Omental fat pad (tissue), 4 donors: ENCODE results near the gene ZNF700. TPM values are rescaled to one million over a fixed set of nuclear protein-coding genes. Genes with fewer than 3 reads are reported as not detected.
"Not testable (repeated sequence)": the region's sequence is repeated elsewhere in the genome, so short reads cannot be mapped to it uniquely, and the experiment has no call there.

Experiments
- ATAC-seq: fragments of 150-250 bp; one replicate; pipeline ENCODE4 v1.9.1; 2016; ENCODE audit warnings: mild to moderate bottlenecking, moderate library complexity; ENCODE audit not compliant: low FRiP score
- DNase-seq: peaks from one replicate; pipeline ENCODE4 v3.0.0-alpha.2; 2019; ENCODE audit warnings: low spot score
- total RNA-seq, 4 donors: library from RNA; depleted of rRNA; stranded (reverse); fragments of >200 nt; gene quantifications; one replicate each; pipeline ENCODE4 v1.1.0, GENCODE V29; 2016
- TF ChIP-seq, protein P1 (sequence below), 3 donors: fragments of 450-650 bp; IDR thresholded peaks; one replicate each; pipeline ENCODE4 v1.5.1; 2016 to 2017; ENCODE audit warnings: antibody characterized with exemption in 3 of 3, mild to moderate bottlenecking in 3 of 3, moderate library complexity in 2 of 3

Gene ZNF700
- total RNA-seq, 4 donors from 2014 or later = 8.3 to 26.5 (median 10.4) TPM

DNA sequence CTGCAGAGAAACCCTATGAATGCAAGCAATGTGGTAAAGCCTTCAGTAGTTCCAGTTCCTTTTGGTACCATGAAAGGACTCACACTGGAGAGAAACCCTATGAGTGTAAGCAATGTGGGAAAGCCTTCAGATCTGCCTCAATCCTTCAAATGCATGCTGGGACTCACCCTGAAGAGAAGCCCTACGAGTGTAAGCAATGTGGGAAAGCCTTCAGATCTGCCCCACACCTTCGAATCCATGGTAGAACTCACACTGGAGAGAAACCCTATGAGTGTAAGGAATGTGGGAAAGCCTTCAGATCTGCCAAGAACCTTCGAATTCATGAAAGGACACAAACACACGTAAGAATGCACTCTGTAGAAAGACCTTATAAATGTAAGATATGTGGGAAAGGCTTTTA, 54.6 kb downstream of the ZNF700 start:
- TF ChIP-seq, protein P1, sequence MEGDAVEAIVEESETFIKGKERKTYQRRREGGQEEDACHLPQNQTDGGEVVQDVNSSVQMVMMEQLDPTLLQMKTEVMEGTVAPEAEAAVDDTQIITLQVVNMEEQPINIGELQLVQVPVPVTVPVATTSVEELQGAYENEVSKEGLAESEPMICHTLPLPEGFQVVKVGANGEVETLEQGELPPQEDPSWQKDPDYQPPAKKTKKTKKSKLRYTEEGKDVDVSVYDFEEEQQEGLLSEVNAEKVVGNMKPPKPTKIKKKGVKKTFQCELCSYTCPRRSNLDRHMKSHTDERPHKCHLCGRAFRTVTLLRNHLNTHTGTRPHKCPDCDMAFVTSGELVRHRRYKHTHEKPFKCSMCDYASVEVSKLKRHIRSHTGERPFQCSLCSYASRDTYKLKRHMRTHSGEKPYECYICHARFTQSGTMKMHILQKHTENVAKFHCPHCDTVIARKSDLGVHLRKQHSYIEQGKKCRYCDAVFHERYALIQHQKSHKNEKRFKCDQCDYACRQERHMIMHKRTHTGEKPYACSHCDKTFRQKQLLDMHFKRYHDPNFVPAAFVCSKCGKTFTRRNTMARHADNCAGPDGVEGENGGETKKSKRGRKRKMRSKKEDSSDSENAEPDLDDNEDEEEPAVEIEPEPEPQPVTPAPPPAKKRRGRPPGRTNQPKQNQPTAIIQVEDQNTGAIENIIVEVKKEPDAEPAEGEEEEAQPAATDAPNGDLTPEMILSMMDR (IDR thresholded peaks at IDR 0.05) = no peak
- DNase-seq = no peak
- no peak for ATAC-seq

- no peak for ATAC-seq
- TF ChIP-seq, protein P1 (IDR thresholded peaks at IDR 0.05) = no peak
- no peak for DNase-seq
Observed at GRCh38 chr19:11982526-11982925, 57.6 kb downstream of the ZNF700 start.

DNA sequence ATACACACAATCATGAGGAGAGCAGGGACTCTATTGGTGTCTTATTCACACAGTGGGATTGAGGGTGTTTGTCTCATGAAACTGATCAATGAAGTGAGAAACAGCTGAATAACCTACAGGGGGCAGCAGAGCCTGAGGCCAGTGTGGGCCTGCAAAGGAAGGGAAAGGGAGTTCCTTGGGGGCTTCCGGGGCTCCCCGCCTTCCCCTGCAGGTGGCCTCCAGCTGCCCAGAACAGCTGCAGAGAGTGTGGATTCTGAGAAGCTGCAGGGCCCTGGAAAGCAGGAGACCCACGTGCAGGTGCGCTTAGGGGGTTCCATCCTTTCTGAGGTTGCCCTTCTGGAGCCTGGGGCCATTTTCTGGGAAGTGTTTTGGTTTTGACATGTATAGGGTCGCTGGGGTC, 60.1 kb downstream of the ZNF700 start:
- TF ChIP-seq, protein P1 (IDR thresholded peaks at IDR 0.05) = no peak
- DNase-seq (no peak), ATAC-seq (no peak)

- ATAC-seq (no peak), DNase-seq (no peak)
- TF ChIP-seq, protein P1 (IDR thresholded peaks at IDR 0.05) = no peak
Observed at GRCh38 chr19:11986754-11987153, 61.8 kb downstream of the ZNF700 start.

- peak; percentile 91 for DNase-seq
- TF ChIP-seq, protein P1 (IDR thresholded peaks at IDR 0.05) = no peak
- peak; percentile 96 for ATAC-seq
Observed at GRCh38 chr19:11987405-11988281, 62.7 kb downstream of the ZNF700 start.

DNA sequence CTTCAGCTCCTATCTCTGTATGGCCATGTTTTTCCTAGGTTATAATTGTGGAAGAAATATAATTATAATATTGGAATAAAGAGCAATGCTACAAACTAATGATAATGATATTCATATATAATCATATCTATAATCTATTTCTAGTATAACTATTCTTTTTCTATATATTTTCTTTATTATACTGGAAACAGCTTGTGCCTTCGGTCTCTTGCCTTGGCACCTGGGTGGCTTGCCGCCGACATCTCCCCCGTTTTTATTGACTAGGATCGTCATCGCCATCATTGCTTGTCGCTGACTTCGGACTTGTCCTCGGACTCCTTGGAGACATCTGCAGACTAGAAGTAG, 64.2 kb downstream of the ZNF700 start:
- DNase-seq (no peak), ATAC-seq (no peak)
- TF ChIP-seq, protein P1 (IDR thresholded peaks at IDR 0.05) = no peak

DNA sequence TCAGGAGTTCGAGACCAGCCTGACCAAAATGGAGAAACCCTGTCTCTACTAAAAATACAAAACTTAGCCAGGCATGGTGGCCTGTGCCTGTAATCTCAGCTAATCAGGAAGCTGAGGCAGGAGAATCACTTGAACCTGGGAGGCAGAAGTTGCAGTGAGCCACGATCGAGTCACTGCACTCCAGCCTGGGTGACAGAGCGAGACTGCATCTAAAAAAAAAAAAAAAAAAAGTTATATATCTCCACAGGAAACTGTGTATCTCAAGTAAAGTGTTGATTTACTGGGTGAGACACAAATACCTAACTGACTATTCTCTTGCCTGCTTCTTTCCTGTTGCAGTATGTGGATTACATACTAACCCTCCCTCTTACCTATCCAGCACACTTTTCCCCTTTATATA, 67.0 kb downstream of the ZNF700 start:
- DNase-seq, ATAC-seq: not testable (repeated sequence)
